K562 (cell line): ENCODE data around the gene MRPL16. TPM values are rescaled to one million over a fixed set of nuclear protein-coding genes. Genes with fewer than 3 reads are reported as not detected.

Experiments used
- CBX3 ChIP-seq, 2 experiments: IDR thresholded peaks; 1 replicate in 1 of 2; 2 replicates in 1 of 2; pipeline ENCODE4 v1.6.1; 2012; ENCODE audit warnings: inconsistent platforms in 2 of 2, low read length in 2 of 2, borderline replicate concordance in 1 of 2, control low read depth in 1 of 2
- CREB1 ChIP-seq, 2 experiments: sonication (generic) in 1 of 2; formaldehyde crosslinking in 1 of 2; IDR thresholded peaks; 2 replicates each; pipeline versions ENCODE4 v1.6.1 to v1.8.0; 2012 to 2022; ENCODE audit warnings: inconsistent platforms in 1 of 2, mild to moderate bottlenecking in 1 of 2, missing genetic modification reagents in 1 of 2, moderate library complexity in 1 of 2
- CREB3L1 ChIP-seq: fragments of 450-650 bp; IDR thresholded peaks from 2 replicates; pipeline ENCODE4 v1.6.1; 2014; ENCODE audit warnings: low read depth, mild to moderate bottlenecking, moderate library complexity, borderline replicate concordance
- DACH1 ChIP-seq: fragments of 450-650 bp; IDR thresholded peaks from 2 replicates; pipeline ENCODE4 v1.6.1; 2018; ENCODE audit not compliant: partially characterized antibody
- HEY1 ChIP-seq: fragments of 250-450 bp; sonication (Bioruptor Pico); IDR thresholded peaks from 2 replicates; pipeline ENCODE4 v1.5.0; 2020; ENCODE audit warnings: mild to moderate bottlenecking, moderate library complexity, borderline replicate concordance
- MAZ ChIP-seq, 2 experiments: fragments of 450-650 bp in 1 of 2; sonication (generic) in 1 of 2; formaldehyde crosslinking; IDR thresholded peaks in 1 of 2; conservative IDR thresholded peaks in 1 of 2; 2 replicates each; pipeline versions ENCODE4 v1.4.0 to v1.5.0; 2020; ENCODE audit warnings: mild to moderate bottlenecking in 1 of 2, missing genetic modification reagents in 1 of 2
- NR2F6 ChIP-seq: fragments of 450-650 bp; formaldehyde crosslinking; IDR thresholded peaks from 2 replicates; pipeline ENCODE4 v1.4.0; 2020; ENCODE audit warnings: mild to moderate bottlenecking
- polyA plus RNA-seq, 8 experiments: library from polyadenylated mRNA; depleted of rRNA in 4 of 8; stranded (reverse) in 5 of 8; unstranded in 3 of 8; fragments of >200 nt; fragmentation: Nextera tagmentation in 2 of 8; fragmentation: Illumina TruSeq in 1 of 8; extraction: Ambion mirVana in 2 of 8; extraction: Trizol in 1 of 8; gene quantifications; 2 replicates each; pipeline versions ENCODE4 v1.2.1 to v1.2.3, GENCODE V29; 2011 to 2014; ENCODE audit warnings: inconsistent platforms in 1 of 8, missing spikeins in 1 of 8
- total RNA-seq, 7 experiments: library from RNA; depleted of rRNA in 6 of 7; stranded (reverse); fragments of >200 nt in 6 of 7; fragmentation: Illumina TruSeq in 2 of 7; extraction: Trizol in 2 of 7; gene quantifications; 2 replicates each; pipeline versions ENCODE4 v1.2.1 to v1.2.3, GENCODE V29; 2011 to 2021; ENCODE audit warnings: low replicate concordance in 1 of 7
- TF ChIP-seq, protein P1 (sequence below): fragments of 250-450 bp; sonication (Bioruptor Pico); IDR thresholded peaks from 2 replicates; pipeline ENCODE4 v1.5.0; 2021

The MRPL16 gene
- total and polyA plus RNA-seq, 9 of the 15 experiments (the other 6 are each of a cell fraction or from before 2014, with no cell fraction given): 63.3 to 209 (median 157) TPM

- TF ChIP-seq DACH1 (peak; percentile 69), NR2F6 (CRISPR knock-in tag) (no peak), MAZ (CRISPR knock-in tag; conservative IDR thresholded peaks at IDR 0.05 in 1 of 2, IDR thresholded peaks at IDR 0.05 in 1 of 2) (peak in 1 of 2 experiments; percentile 56; a peak in 1 of 4 replicates), HEY1 (CRISPR knock-in tag) (no peak), CREB1 (IDR thresholded peaks at IDR 0.05) (no peak), CREB1 (CRISPR knock-in tag; IDR thresholded peaks at IDR 0.05) (no peak), CBX3 (IDR thresholded peaks at IDR 0.05; ENCODE audit: borderline replicate concordance in 1 of 2, low read length in 2 of 2) (peak in 1 of 2 experiments; percentile 74; a peak in 1 of 3 replicates), CREB3L1 (no peak)
- TF ChIP-seq, protein P1, sequence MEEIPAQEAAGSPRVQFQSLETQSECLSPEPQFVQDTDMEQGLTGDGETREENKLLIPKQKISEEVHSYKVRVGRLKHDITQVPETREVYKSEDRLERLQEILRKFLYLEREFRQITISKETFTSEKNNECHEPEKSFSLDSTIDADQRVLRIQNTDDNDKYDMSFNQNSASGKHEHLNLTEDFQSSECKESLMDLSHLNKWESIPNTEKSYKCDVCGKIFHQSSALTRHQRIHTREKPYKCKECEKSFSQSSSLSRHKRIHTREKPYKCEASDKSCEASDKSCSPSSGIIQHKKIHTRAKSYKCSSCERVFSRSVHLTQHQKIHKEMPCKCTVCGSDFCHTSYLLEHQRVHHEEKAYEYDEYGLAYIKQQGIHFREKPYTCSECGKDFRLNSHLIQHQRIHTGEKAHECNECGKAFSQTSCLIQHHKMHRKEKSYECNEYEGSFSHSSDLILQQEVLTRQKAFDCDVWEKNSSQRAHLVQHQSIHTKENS (CRISPR knock-in tag): no peak
These were observed 12.5 kb upstream of the MRPL16 start (continued) for GRCh38 chr11:59822989-59823566.
